Measurements from ENCODE around the gene PGBD2.

- TF ChIP-seq YY1 (IDR thresholded peaks at IDR 0.05; ENCODE audit: insufficient read depth, insufficient read length): no peak
- TF ChIP-seq ZNF274 (IDR thresholded peaks at IDR 0.05; ENCODE audit: low read depth, low read length): no peak
- TF ChIP-seq SUZ12 (IDR thresholded peaks at IDR 0.05; ENCODE audit: extremely low read depth, insufficient read depth, insufficient read length): no peak
Observed at GRCh38 chr1:248923352-248924338, 17.6 kb downstream of the PGBD2 start.
